Endothelial cell of umbilical vein (primary cell): ENCODE results near the gene RIMBP2.

Experiments used
- CTCF ChIP-seq, 2 donors: IDR thresholded peaks; 1 replicate in 1 of 2; 2 replicates in 1 of 2; pipeline ENCODE4 v1.5.1; 2011; ENCODE audit warnings: low read length in 2 of 2, mild to moderate bottlenecking in 2 of 2, moderate library complexity in 2 of 2, control low read depth in 1 of 2, inconsistent platforms in 1 of 2, low read depth in 1 of 2; ENCODE audit not compliant: insufficient read depth in 1 of 2; ENCODE audit errors: extremely low read depth in 1 of 2
- JUN ChIP-seq: IDR thresholded peaks from 2 replicates; pipeline ENCODE4 v1.6.1; 2011; ENCODE audit warnings: borderline replicate concordance, low read depth; ENCODE audit not compliant: insufficient read length, insufficient read depth
- POLR2A ChIP-seq: IDR thresholded peaks from 2 replicates; pipeline ENCODE4 v1.6.1; 2012; ENCODE audit warnings: low read depth, mild to moderate bottlenecking, control low read depth, low read length
- POLR2AphosphoS5 ChIP-seq: IDR thresholded peaks from 2 replicates; pipeline ENCODE4 v1.6.1; 2012; ENCODE audit warnings: low read depth, mild to moderate bottlenecking, control low read depth, low read length, moderate library complexity; ENCODE audit not compliant: insufficient read depth

GRCh38 chr12:130656411-130656810 lies 59.7 kb downstream of the RIMBP2 start:
- TF ChIP-seq POLR2A (no peak), CTCF (IDR thresholded peaks at IDR 0.05; ENCODE audit: extremely low read depth in 1 of 2, insufficient read depth in 1 of 2, low read depth in 1 of 2, low read length in 2 of 2) (no peak), POLR2AphosphoS5 (no peak), JUN (no peak)
